HL-60 (cell line): ENCODE results near the gene UFC1.
A peak's percentile ranks its signal among the peaks of the same experiment; 100 is the strongest.

Experiments
- DNase-seq, 2 experiments: peaks; one replicate each; pipeline ENCODE4 v3.0.0-alpha.2; 2010 to 2020; ENCODE audit warnings: low read depth in 1 of 2, low spot score in 1 of 2
- H3K27ac ChIP-seq: fragments of 250-450 bp; sonication (Bioruptor Pico); replicated peaks from 2 replicates; pipeline ENCODE4 v1.5.1; 2020; ENCODE audit warnings: mild to moderate bottlenecking, moderate library complexity
- H3K27me3 ChIP-seq: fragments of 250-450 bp; sonication (Bioruptor Pico); 2 replicates; pipeline ENCODE4 v1.5.1; 2021; ENCODE audit warnings: mild to moderate bottlenecking, moderate library complexity; ENCODE audit not compliant: insufficient read depth, poor library complexity, severe bottlenecking
- H3K4me3 ChIP-seq: replicated peaks from 2 replicates; pipeline ENCODE4 v1.5.1; 2011; ENCODE audit warnings: mild to moderate bottlenecking, control low read depth, low read length; ENCODE audit not compliant: insufficient read depth
- CTCF ChIP-seq: IDR thresholded peaks from one replicate; pipeline ENCODE4 v1.5.1; 2011; ENCODE audit warnings: low read length, control low read depth, inconsistent platforms; ENCODE audit not compliant: insufficient read depth
- GABPA ChIP-seq: IDR thresholded peaks from 2 replicates; pipeline ENCODE4 v1.6.1; 2012; ENCODE audit warnings: low read depth
- POLR2AphosphoS5 ChIP-seq: IDR thresholded peaks from 2 replicates; pipeline ENCODE4 v1.6.1; 2012; ENCODE audit warnings: low read depth
- REST ChIP-seq: IDR thresholded peaks from 2 replicates; pipeline ENCODE4 v1.6.1; 2012; ENCODE audit warnings: low read depth; ENCODE audit not compliant: insufficient replicate concordance
- SPI1 ChIP-seq: IDR thresholded peaks from 2 replicates; pipeline ENCODE4 v1.6.1; 2012; ENCODE audit warnings: low read depth, mild to moderate bottlenecking, borderline replicate concordance

The UFC1 gene

DNA sequence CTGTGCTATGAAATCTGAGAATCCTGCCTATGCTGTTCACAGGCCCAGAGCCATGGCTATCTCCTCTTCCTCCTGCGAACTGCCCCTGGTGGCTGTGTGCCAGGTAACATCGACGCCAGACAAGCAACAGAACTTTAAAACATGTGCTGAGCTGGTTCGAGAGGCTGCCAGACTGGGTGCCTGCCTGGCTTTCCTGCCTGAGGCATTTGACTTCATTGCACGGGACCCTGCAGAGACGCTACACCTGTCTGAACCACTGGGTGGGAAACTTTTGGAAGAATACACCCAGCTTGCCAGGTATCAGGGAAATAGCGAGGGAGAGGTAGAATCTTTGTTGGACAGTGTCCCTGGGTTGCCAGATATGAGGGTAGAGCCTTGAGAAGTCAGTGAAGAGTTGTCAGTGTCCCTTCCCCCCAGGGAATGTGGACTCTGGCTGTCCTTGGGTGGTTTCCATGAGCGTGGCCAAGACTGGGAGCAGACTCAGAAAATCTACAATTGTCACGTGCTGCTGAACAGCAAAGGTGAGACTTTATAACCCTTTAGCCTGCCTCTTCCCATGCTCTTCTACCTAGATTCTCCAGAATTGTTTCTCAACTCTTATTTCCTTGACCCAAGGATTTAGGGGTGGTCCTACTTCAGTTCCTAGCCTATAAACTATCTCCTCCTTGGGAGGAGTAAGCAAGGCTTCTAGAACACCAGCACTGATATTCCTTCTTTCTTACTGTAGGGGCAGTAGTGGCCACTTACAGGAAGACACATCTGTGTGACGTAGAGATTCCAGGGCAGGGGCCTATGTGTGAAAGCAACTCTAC, 34.5 kb upstream of the UFC1 start:
- no peaks in the 10 kb centered on the region for H3K27me3 ChIP-seq
- no peak overlapping the region for H3K4me3 ChIP-seq
- DNase-seq = peak; percentile 53 to 65
- TF ChIP-seq POLR2AphosphoS5 (no peak; the same call in 1 of the 2 replicates), SPI1 (no peak), CTCF (peak; percentile 17)
- H3K27ac ChIP-seq = no peak overlapping the region

GRCh38 chr1:161121042-161121650, 32.6 kb upstream of the UFC1 start:
- TF ChIP-seq CTCF (no peak), POLR2AphosphoS5 (no peak), SPI1 (no peak), GABPA (no peak), REST (no peak)
- DNase-seq = peak in 1 of 2 experiments; percentile 42
- Histone ChIP-seq H3K27ac (peak overlapping the region; percentile 58), H3K4me3 (no peak overlapping the region), H3K27me3 (no peaks in the 10 kb centered on the region)

GRCh38 chr1:161121834-161122233, 31.9 kb upstream of the UFC1 start:
- Histone ChIP-seq H3K4me3 (no peak overlapping the region), H3K27me3 (no peaks in the 10 kb centered on the region), H3K27ac (peak overlapping the region; percentile 58)
- TF ChIP-seq GABPA (0 out of 2 replicates have a peak, but pooled peaks have one; percentile 27), CTCF (no peak), REST (no peak), SPI1 (peak; percentile 93), POLR2AphosphoS5 (no peak; the same call in 1 of the 2 replicates)
- DNase-seq = peak in 1 of 2 experiments; percentile 75
